A673 (cell line): ENCODE measurements around the gene SLC4A4. TPM values are rescaled to one million over a fixed set of nuclear protein-coding genes. Genes with fewer than 3 reads are reported as not detected.

ENCODE experiments used
- BruUV-seq: library from RNA; stranded (reverse); fragments of 400-500 nt; replicated peaks from 2 replicates; lab custom pipeline; 2021; lab: Mats Ljungman, UMichigan
- CTCF ChIA-PET: fragments of 300-600 bp; sonication (Branson Sonifier 250); formaldehyde crosslinking; loops from one replicate; lab custom pipeline; 2022; ENCODE audit warnings: antibody characterized with exemption; lab: Charles Lee
- POLR2A ChIA-PET: fragments of 300-600 bp; sonication (Branson Sonifier 250); formaldehyde crosslinking; loops from one replicate; lab custom pipeline; 2022; ENCODE audit warnings: antibody characterized with exemption; ENCODE audit not compliant: low non-redundant PET; lab: Charles Lee
- DNase-seq: peaks from one replicate; pipeline ENCODE4 v3.0.0-alpha.2; 2015; ENCODE audit warnings: low spot score
- H3K27ac ChIP-seq: fragments of 200-600 bp; sonication (generic); 2 replicates; pipeline ENCODE4 v1.5.1; 2016; ENCODE audit warnings: mixed run types, low read depth, mild to moderate bottlenecking, mixed read lengths, antibody characterized with exemption, low read length; ENCODE audit not compliant: poor library complexity, severe bottlenecking
- H3K27me3 ChIP-seq: fragments of 200-600 bp; sonication (generic); replicated peaks from 2 replicates; pipeline ENCODE4 v1.6.1; 2017; ENCODE audit warnings: mixed run types, low read depth, mild to moderate bottlenecking, mixed read lengths, antibody characterized with exemption, low read length; ENCODE audit not compliant: insufficient read depth, poor library complexity
- H3K36me3 ChIP-seq: fragments of 200-600 bp; sonication (generic); 2 replicates; pipeline ENCODE4 v1.6.1; 2016; ENCODE audit warnings: mixed run types, mild to moderate bottlenecking, mixed read lengths, antibody characterized with exemption, low read length; ENCODE audit not compliant: insufficient read depth, poor library complexity, severe bottlenecking
- H3K4me1 ChIP-seq: fragments of 200-600 bp; sonication (generic); 2 replicates; pipeline ENCODE4 v1.6.1; 2017; ENCODE audit warnings: mixed run types, mild to moderate bottlenecking, mixed read lengths, antibody characterized with exemption, low read length; ENCODE audit not compliant: insufficient read depth, poor library complexity, severe bottlenecking
- H3K4me3 ChIP-seq: fragments of 200-600 bp; sonication (generic); 2 replicates; pipeline ENCODE4 v1.5.1; 2016; ENCODE audit warnings: low read depth, mixed run types, mild to moderate bottlenecking, mixed read lengths, low read length; ENCODE audit not compliant: poor library complexity, severe bottlenecking
- H3K9me3 ChIP-seq: fragments of 200-600 bp; sonication (generic); 2 replicates; pipeline ENCODE4 v1.6.1; 2016; ENCODE audit warnings: mixed run types, low read depth, mild to moderate bottlenecking, mixed read lengths, antibody characterized with exemption, low read length; ENCODE audit not compliant: poor library complexity, severe bottlenecking
- CTCF ChIP-seq: fragments of 300-800, 200-600 bp; sonication (generic); conservative IDR thresholded peaks from 2 replicates; pipeline ENCODE4 v1.5.1; 2017; ENCODE audit warnings: low read depth, mild to moderate bottlenecking, antibody characterized with exemption, low read length, moderate library complexity, mixed read lengths
- EZH2 ChIP-seq: fragments of 200-600 bp; sonication (generic); IDR thresholded peaks from 2 replicates; pipeline ENCODE4 v1.6.1; 2017; ENCODE audit warnings: borderline replicate concordance, low read depth, mild to moderate bottlenecking, mixed read lengths, antibody characterized with exemption, low read length; ENCODE audit not compliant: poor library complexity, severe bottlenecking
- intact Hi-C: fragments of 100-400 bp; cut with micrococcal nuclease; formaldehyde crosslinking; loops from one replicate; pipeline ENCODE4 v1.10.0; 2022; ENCODE audit not compliant: unreplicated experiment
- total RNA-seq: library from RNA; stranded (reverse); gene quantifications from 2 replicates; pipeline ENCODE4 v1.2.3, GENCODE V29; 2021

The SLC4A4 gene
- total RNA-seq, 1 experiment from 2014 or later, result 1.2 TPM

- no peak overlapping the region for H3K27ac ChIP-seq
- no peaks in the 10 kb centered on the region for H3K4me1 ChIP-seq
- ChIA-PET CTCF (no interaction called here), POLR2A (no interaction called here)
- TF ChIP-seq CTCF, result no peak
- H3K4me3 ChIP-seq, result no peak overlapping the region
- no TSS peak for BruUV-seq
- no peak for DNase-seq
- intact Hi-C loops, result no loop called here
- H3K27me3 ChIP-seq, result no peaks in the 10 kb centered on the region
- H3K36me3 ChIP-seq, result no peaks in the 10 kb centered on the region
- H3K9me3 ChIP-seq, result no peaks in the 10 kb centered on the region
These were observed 41.9 kb upstream of the SLC4A4 start for GRCh38 chr4:71296945-71297344.

GRCh38 chr4:71300362-71300761 is 38.5 kb upstream of the SLC4A4 start:
- ChIA-PET CTCF (no interaction called here), POLR2A (no interaction called here)
- H3K36me3 ChIP-seq, result no peaks in the 10 kb centered on the region
- no peak overlapping the region for H3K27ac ChIP-seq
- DNase-seq, result no peak
- intact Hi-C loops, result no loop called here
- no peak overlapping the region for H3K4me3 ChIP-seq
- TF ChIP-seq CTCF (no peak), EZH2 (no peak)
- no TSS peak for BruUV-seq
- no peaks in the 10 kb centered on the region for H3K27me3 ChIP-seq
- no peaks in the 10 kb centered on the region for H3K4me1 ChIP-seq
- no peaks in the 10 kb centered on the region for H3K9me3 ChIP-seq

GRCh38 chr4:71300964-71301363 is 37.9 kb upstream of the SLC4A4 start:
- no TSS peak for BruUV-seq
- DNase-seq, result peak; percentile 0
- intact Hi-C loops, result no loop called here
- no peak overlapping the region for H3K27ac ChIP-seq
- H3K36me3 ChIP-seq, result no peaks in the 10 kb centered on the region
- ChIA-PET CTCF (no interaction called here), POLR2A (no interaction called here)
- no peak for TF ChIP-seq CTCF
- no peak for TF ChIP-seq EZH2
- no peaks in the 10 kb centered on the region for H3K9me3 ChIP-seq
- H3K4me3 ChIP-seq, result no peak overlapping the region
- H3K4me1 ChIP-seq, result no peaks in the 10 kb centered on the region
- no peaks in the 10 kb centered on the region for H3K27me3 ChIP-seq
